Neural progenitor cell (in vitro differentiated cells): Measurements from ENCODE around the gene OR6P1.

Source experiments
- CTCF ChIP-seq: fragments of 200-600 bp; sonication (generic); IDR thresholded peaks from 2 replicates; pipeline ENCODE4 v1.5.1; 2017; ENCODE audit warnings: antibody characterized with exemption, mild to moderate bottlenecking
- EZH2 ChIP-seq: fragments of 200-600 bp; sonication (generic); IDR thresholded peaks from 2 replicates; pipeline ENCODE4 v1.6.1; 2017; ENCODE audit warnings: antibody characterized with exemption, mild to moderate bottlenecking, moderate library complexity

GRCh38 chr1:158552296-158552695, 18.1 kb downstream of the OR6P1 start:
- no peak for TF ChIP-seq EZH2
- no peak for TF ChIP-seq CTCF
